SK-N-MC (cell line): ENCODE data around the gene ARPC1A.

Source experiments
- EZH2 ChIP-seq: fragments of 200-600 bp; sonication (generic); IDR thresholded peaks from one replicate; pipeline ENCODE4 v1.6.1; 2017; ENCODE audit warnings: antibody characterized with exemption
- FOXP2 ChIP-seq: optimal IDR thresholded peaks from 2 replicates; pipeline ENCODE3; 2011; ENCODE audit warnings: mild to moderate bottlenecking, moderate library complexity; ENCODE audit not compliant: insufficient read depth; ENCODE audit errors: extremely low read length, control extremely low read depth
- POLR2AphosphoS5 ChIP-seq: IDR thresholded peaks from 2 replicates; pipeline ENCODE4 v1.6.1; 2012; ENCODE audit warnings: mild to moderate bottlenecking, low read depth, low read length, borderline replicate concordance

GRCh38 chr7:99309111-99309510 lies 16.6 kb upstream of the ARPC1A start:
- no peak for TF ChIP-seq EZH2
- TF ChIP-seq POLR2AphosphoS5: no peak
- TF ChIP-seq FOXP2: no peak
